CD4-positive, alpha-beta T cell (primary cell): ENCODE results near the gene SORBS1. TPM values are rescaled to one million over a fixed set of nuclear protein-coding genes. Genes with fewer than 3 reads are reported as not detected.

Experiments
- ATAC-seq: fragments of 200-7000 bp; cut with Tn5 transposase; one replicate; pipeline ENCODE4 v1.10.0; 2022; ENCODE audit warnings: mild to moderate bottlenecking; ENCODE audit not compliant: poor library complexity
- CTCF ChIA-PET: fragments of 350-600 bp; sonication (Branson Sonifier 250); formaldehyde crosslinking; loops from one replicate; lab custom pipeline; 2021; ENCODE audit warnings: antibody characterized with exemption, inconsistent platforms; lab: Charles Lee
- POLR2A ChIA-PET: fragments of 350-600 bp; sonication (Branson Sonifier 250); formaldehyde crosslinking; loops from one replicate; lab custom pipeline; 2021; ENCODE audit warnings: antibody characterized with exemption, inconsistent platforms; lab: Charles Lee
- DNase-seq, 14 experiments: peaks; one replicate each; pipeline ENCODE4 v3.0.0-alpha.2; 2013 to 2020; ENCODE audit warnings: mixed read lengths in 2 of 14
- H3K27ac ChIP-seq, 2 donors: one replicate each; pipeline versions ENCODE4 v1.5.1 to v1.7.0; 2013; ENCODE audit warnings: low read length in 2 of 2, low read depth in 1 of 2, mild to moderate bottlenecking in 1 of 2
- H3K27me3 ChIP-seq, 2 experiments: 1 replicate in 1 of 2; 2 replicates in 1 of 2; pipeline versions ENCODE4 v1.6.1 to v1.7.0; 2013; ENCODE audit warnings: low read length in 2 of 2, control low read depth in 1 of 2, mild to moderate bottlenecking in 1 of 2, moderate library complexity in 1 of 2; ENCODE audit not compliant: insufficient read depth in 2 of 2, control insufficient read depth in 1 of 2
- H3K36me3 ChIP-seq: one replicate; pipeline ENCODE4 v1.6.1; 2013; ENCODE audit warnings: low read length, control low read depth; ENCODE audit not compliant: insufficient read depth
- H3K4me1 ChIP-seq: one replicate; pipeline ENCODE4 v1.6.1; 2013; ENCODE audit warnings: low read length, control low read depth; ENCODE audit not compliant: insufficient read depth
- H3K4me3 ChIP-seq: one replicate; pipeline ENCODE4 v1.5.1; 2013; ENCODE audit warnings: mild to moderate bottlenecking, low read length, moderate library complexity
- H3K9me3 ChIP-seq, 2 experiments: 1 replicate in 1 of 2; 2 replicates in 1 of 2; pipeline versions ENCODE4 v1.6.1 to v1.7.0; 2013; ENCODE audit warnings: low read length in 2 of 2, mild to moderate bottlenecking in 2 of 2, control low read depth in 1 of 2, moderate library complexity in 1 of 2; ENCODE audit not compliant: control insufficient read depth in 1 of 2, insufficient read depth in 1 of 2
- H3K27ac Mint-ChIP-seq: one replicate; pipeline ENCODE4 v1.8.0; 2020; ENCODE audit warnings: mixed read lengths
- H3K27me3 Mint-ChIP-seq: one replicate; pipeline ENCODE4 v1.8.0; 2021; ENCODE audit warnings: mixed read lengths
- H3K36me3 Mint-ChIP-seq: one replicate; pipeline ENCODE4 v1.8.0; 2021; ENCODE audit warnings: low read depth, mixed read lengths
- H3K4me1 Mint-ChIP-seq: one replicate; pipeline ENCODE4 v1.8.0; 2021; ENCODE audit warnings: low read depth, mixed read lengths
- H3K4me3 Mint-ChIP-seq: one replicate; pipeline ENCODE4 v1.8.0; 2020; ENCODE audit warnings: mild to moderate bottlenecking, mixed read lengths
- H3K9me3 Mint-ChIP-seq: one replicate; pipeline ENCODE4 v1.8.0; 2020; ENCODE audit warnings: mixed read lengths
- CTCF ChIP-seq: fragments of 200-600 bp; IDR thresholded peaks from one replicate; pipeline ENCODE4 v1.8.0; 2022; ENCODE audit warnings: antibody characterized with exemption, mild to moderate bottlenecking
- intact Hi-C, 2 experiments: fragments of 100-400 bp; cut with DNase I in 1 of 2; cut with micrococcal nuclease in 1 of 2; formaldehyde crosslinking; loops; one replicate each; pipeline versions ENCODE4 v1.15.1 to v1.9.0; 2023 to 2025; cut with DNase I, micrococcal nuclease
- total RNA-seq, 174 experiments: library from RNA in 2 of 174; stranded (reverse) in 2 of 174; gene quantifications; one replicate each; pipeline ENCODE4 v1.2.3 and lab custom pipeline; 2021 to 2026

The SORBS1 gene
- total RNA-seq, 2 experiments from 2014 or later = 1.4 to 1.8 TPM

DNA sequence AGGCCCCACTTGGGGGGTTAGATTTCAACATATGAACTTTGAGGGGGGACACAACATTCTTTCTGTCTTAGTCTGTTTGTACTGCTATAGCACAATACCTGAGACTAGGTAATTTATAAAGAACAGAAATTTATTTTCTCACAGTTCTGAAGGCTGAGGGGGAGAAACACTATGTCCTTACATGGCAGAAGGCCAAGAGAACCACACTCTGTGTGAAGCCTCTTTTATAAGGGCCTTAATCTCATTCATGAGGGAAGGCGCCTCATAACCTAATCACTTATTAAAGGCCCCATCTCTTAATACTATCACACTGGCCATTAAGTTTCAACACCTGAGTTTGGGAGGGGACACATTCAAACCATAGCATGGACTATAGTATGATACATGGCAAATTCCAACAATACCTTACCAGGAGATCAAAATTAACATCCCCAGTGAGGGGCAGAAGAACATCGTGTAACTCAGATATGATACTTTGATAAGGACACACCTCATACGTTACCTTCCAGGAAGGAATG is 261.1 kb downstream of the SORBS1 start:
- H3K27me3 ChIP-seq = peaks cover 0 to 2% of the 10 kb centered on the region in 2 experiments
- no peak for TF ChIP-seq CTCF
- H3K27ac ChIP-seq = no peak overlapping the region
- no peaks in the 10 kb centered on the region for H3K36me3 ChIP-seq
- CTCF ChIA-PET = no interaction called here
- H3K4me3 ChIP-seq = no peak overlapping the region
- intact Hi-C loops = no loop called here
- Mint-ChIP-seq H3K4me1 (peaks cover under 1% of the 10 kb centered on the region), H3K27ac (no peak overlapping the region), H3K9me3 (no peaks in the 10 kb centered on the region), H3K27me3 (no peaks in the 10 kb centered on the region), H3K4me3 (no peak overlapping the region), H3K36me3 (no peaks in the 10 kb centered on the region)
- H3K4me1 ChIP-seq = peaks cover 8% of the 10 kb centered on the region
- ATAC-seq (no peak), DNase-seq (no peak)
- no peaks in the 10 kb centered on the region for H3K9me3 ChIP-seq
- POLR2A ChIA-PET = no interaction called here

GRCh38 chr10:95297402-95297801 is 263.8 kb downstream of the SORBS1 start:
- intact Hi-C loops = no loop called here
- no peak overlapping the region for H3K4me3 Mint-ChIP-seq
- H3K4me1 Mint-ChIP-seq = peaks cover 4% of the 10 kb centered on the region
- peaks cover 12% of the 10 kb centered on the region for H3K4me1 ChIP-seq
- H3K9me3 Mint-ChIP-seq = no peaks in the 10 kb centered on the region
- no peak overlapping the region for H3K27ac ChIP-seq
- H3K4me3 ChIP-seq = no peak overlapping the region
- no peaks in the 10 kb centered on the region for H3K36me3 ChIP-seq
- POLR2A ChIA-PET = no interaction called here
- H3K27me3 Mint-ChIP-seq = peaks cover 19% of the 10 kb centered on the region
- no peak overlapping the region for H3K27ac Mint-ChIP-seq
- no peaks in the 10 kb centered on the region for H3K36me3 Mint-ChIP-seq
- DNase-seq (no peak), ATAC-seq (no peak)
- peaks cover 0 to 2% of the 10 kb centered on the region in 2 experiments for H3K27me3 ChIP-seq
- TF ChIP-seq CTCF = no peak
- CTCF ChIA-PET = no interaction called here
- H3K9me3 ChIP-seq = no peaks in the 10 kb centered on the region

DNA sequence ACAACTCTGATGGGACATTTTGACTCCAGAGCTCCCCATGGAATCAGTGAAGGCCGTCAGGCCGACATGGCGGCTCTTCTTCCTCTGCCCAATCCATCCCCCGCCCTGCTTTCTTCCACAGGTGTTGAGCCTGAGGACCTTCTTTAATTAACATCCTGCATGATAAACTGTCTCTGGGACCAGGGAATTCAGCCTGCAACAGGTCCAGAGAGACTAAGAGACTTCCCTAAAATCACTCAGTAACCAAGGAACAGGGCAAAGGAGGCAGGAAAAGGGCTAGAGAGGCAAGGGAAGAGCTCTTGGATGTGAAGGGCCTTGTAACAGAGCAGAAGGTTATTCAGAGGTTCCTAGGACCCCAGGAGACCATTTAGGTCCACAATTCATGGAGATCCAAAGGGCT is 264.4 kb downstream of the SORBS1 start:
- peaks cover 25% of the 10 kb centered on the region for H3K27me3 Mint-ChIP-seq
- CTCF ChIA-PET = no interaction called here
- no peak for TF ChIP-seq CTCF
- H3K36me3 Mint-ChIP-seq = no peaks in the 10 kb centered on the region
- peaks cover 12% of the 10 kb centered on the region for H3K4me1 ChIP-seq
- H3K4me3 ChIP-seq = no peak overlapping the region
- H3K4me1 Mint-ChIP-seq = peaks cover 4% of the 10 kb centered on the region
- no peak overlapping the region for H3K27ac ChIP-seq
- H3K9me3 ChIP-seq = peaks cover 0 to 4% of the 10 kb centered on the region in 2 experiments
- no peak overlapping the region for H3K4me3 Mint-ChIP-seq
- intact Hi-C loops = no loop called here
- H3K9me3 Mint-ChIP-seq = no peaks in the 10 kb centered on the region
- H3K36me3 ChIP-seq = no peaks in the 10 kb centered on the region
- peaks cover 0 to 2% of the 10 kb centered on the region in 2 experiments for H3K27me3 ChIP-seq
- DNase-seq (no peak), ATAC-seq (no peak)
- POLR2A ChIA-PET = no interaction called here
- no peak overlapping the region for H3K27ac Mint-ChIP-seq
